Ovary (tissue), 9 donors: ENCODE data around the gene WNT8B. TPM values are rescaled to one million over a fixed set of nuclear protein-coding genes. Genes with fewer than 3 reads are reported as not detected.
A peak's percentile ranks its signal among the peaks of the same experiment; 100 is the strongest.

Source experiments
- DNase-seq, 5 donors: peaks; one replicate each; pipeline ENCODE4 v3.0.0-alpha.2; 2019 to 2020
- H3K27ac ChIP-seq, 2 donors: fragments of 200-600 bp; one replicate each; pipeline versions ENCODE4 v1.5.1 to v1.8.0; 2019 to 2022
- H3K27me3 ChIP-seq: fragments of 200-600 bp; one replicate; pipeline ENCODE4 v1.8.0; 2022
- H3K36me3 ChIP-seq: fragments of 200-600 bp; sonication (generic); one replicate; pipeline ENCODE4 v1.5.1; 2019
- H3K4me1 ChIP-seq: one replicate; pipeline ENCODE4 v1.8.1; 2013; ENCODE audit warnings: mild to moderate bottlenecking, moderate library complexity; ENCODE audit not compliant: insufficient read depth
- H3K4me3 ChIP-seq: fragments of 200-600 bp; sonication (generic); one replicate; pipeline ENCODE4 v1.5.1; 2017
- H3K9me3 ChIP-seq, 2 donors: fragments of 200-600 bp in 1 of 2; sonication (generic) in 1 of 2; one replicate each; pipeline versions ENCODE4 v1.5.1 to v1.8.1; 2013 to 2019; ENCODE audit warnings: mild to moderate bottlenecking in 1 of 2, moderate library complexity in 1 of 2
- EP300 ChIP-seq: sonication (generic); formaldehyde crosslinking; IDR thresholded peaks from one replicate; pipeline ENCODE4 v1.6.1; 2017; ENCODE audit warnings: antibody characterized with exemption
- POLR2A ChIP-seq: fragments of 450-650 bp; IDR thresholded peaks from one replicate; pipeline ENCODE4 v1.6.1; 2017; ENCODE audit warnings: antibody characterized with exemption, mild to moderate bottlenecking, moderate library complexity
- WGBS, 3 donors: extraction: QIAGEN DNeasy Blood & Tissue Kit in 1 of 3; methylation state at CpG; one replicate each; pipeline versions ENCODE4 v1.1.5 to v1.1.7; 2013 to 2017; 5-methylcytosine and 5-hydroxymethylcytosine counted together
- intact Hi-C, 4 donors: fragments of 100-400 bp; cut with DNase I; formaldehyde crosslinking; loops; one replicate each; pipeline versions ENCODE4 v1.11.0 to v1.15.1; 2022 to 2023
- polyA plus RNA-seq, 2 donors: library from polyadenylated mRNA; stranded (reverse); fragments of 200-250 nt in 1 of 2; fragments of 350-450 nt in 1 of 2; fragmentation: Illumina TruSeq in 1 of 2; extraction: RNeasy Lipid Tissue Mini Kit (QIAGEN cat#74804) in 1 of 2; gene quantifications; one replicate each; pipeline ENCODE4 v1.2.3, GENCODE V29; 2013 to 2014
- total RNA-seq, 7 donors: library from RNA; depleted of rRNA in 2 of 7; stranded (reverse); fragments of >200 nt in 2 of 7; fragmentation: NEBNext Ultra II Directional in 3 of 7; extraction: Animal tissue kit (Norgen Biotek cat#: 25700) in 3 of 7; gene quantifications; one replicate each; pipeline versions ENCODE4 v1.1.0 to v1.2.4, GENCODE V29; 2016 to 2023
- TF ChIP-seq, protein P1 (sequence below), 3 donors: fragments of 450-650 bp in 2 of 3; fragments of 200-600 bp in 1 of 3; IDR thresholded peaks; one replicate each; pipeline versions ENCODE4 v1.5.1 to v1.8.0; 2016 to 2022; ENCODE audit warnings: antibody characterized with exemption in 3 of 3, mild to moderate bottlenecking in 1 of 3
- donor health status: DM: no; HTN: no; CAD: no; lungs with moderate emphysema.
- donor health status: DM: no; HTN: no; CAD: no.
- donor health status: Bipolar disorder and iron deficiency.
- donor health status: DM: yes; HTN: yes; CAD: no.
- donor health status: DM: no; HTN: no; CAD: no.
- donor health status: DM: yes; HTN: yes; CAD: no.

WNT8B gene
- total and polyA plus RNA-seq, 9 donors = 0.06 to 0.36 (median 0.24) TPM; not detected in 5

- DNase-seq = no peak
- intact Hi-C loops = loop anchor here in 1 of 4 donors (10.0 kb wide), 1 partner anchor 219 kb away; no protein-coding TSS in a partner anchor
- Histone ChIP-seq H3K36me3 (no peaks in the 10 kb centered on the region), H3K27me3 (no peaks in the 10 kb centered on the region), H3K4me3 (no peak overlapping the region), H3K27ac (no peak overlapping the region), H3K9me3 (no peaks in the 10 kb centered on the region), H3K4me1 (peaks cover 7% of the 10 kb centered on the region)
- WGBS, 3 donors = 80 to 83% (median 80%) methylated on average over 6 of the region's 6 CpGs
- TF ChIP-seq POLR2A = no peak
- TF ChIP-seq, protein P1, sequence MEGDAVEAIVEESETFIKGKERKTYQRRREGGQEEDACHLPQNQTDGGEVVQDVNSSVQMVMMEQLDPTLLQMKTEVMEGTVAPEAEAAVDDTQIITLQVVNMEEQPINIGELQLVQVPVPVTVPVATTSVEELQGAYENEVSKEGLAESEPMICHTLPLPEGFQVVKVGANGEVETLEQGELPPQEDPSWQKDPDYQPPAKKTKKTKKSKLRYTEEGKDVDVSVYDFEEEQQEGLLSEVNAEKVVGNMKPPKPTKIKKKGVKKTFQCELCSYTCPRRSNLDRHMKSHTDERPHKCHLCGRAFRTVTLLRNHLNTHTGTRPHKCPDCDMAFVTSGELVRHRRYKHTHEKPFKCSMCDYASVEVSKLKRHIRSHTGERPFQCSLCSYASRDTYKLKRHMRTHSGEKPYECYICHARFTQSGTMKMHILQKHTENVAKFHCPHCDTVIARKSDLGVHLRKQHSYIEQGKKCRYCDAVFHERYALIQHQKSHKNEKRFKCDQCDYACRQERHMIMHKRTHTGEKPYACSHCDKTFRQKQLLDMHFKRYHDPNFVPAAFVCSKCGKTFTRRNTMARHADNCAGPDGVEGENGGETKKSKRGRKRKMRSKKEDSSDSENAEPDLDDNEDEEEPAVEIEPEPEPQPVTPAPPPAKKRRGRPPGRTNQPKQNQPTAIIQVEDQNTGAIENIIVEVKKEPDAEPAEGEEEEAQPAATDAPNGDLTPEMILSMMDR (IDR thresholded peaks at IDR 0.05) = no peak
- TF ChIP-seq EP300 = no peak
Measured at GRCh38 chr10:100524206-100524605, 61.4 kb downstream of the WNT8B start.

DNA sequence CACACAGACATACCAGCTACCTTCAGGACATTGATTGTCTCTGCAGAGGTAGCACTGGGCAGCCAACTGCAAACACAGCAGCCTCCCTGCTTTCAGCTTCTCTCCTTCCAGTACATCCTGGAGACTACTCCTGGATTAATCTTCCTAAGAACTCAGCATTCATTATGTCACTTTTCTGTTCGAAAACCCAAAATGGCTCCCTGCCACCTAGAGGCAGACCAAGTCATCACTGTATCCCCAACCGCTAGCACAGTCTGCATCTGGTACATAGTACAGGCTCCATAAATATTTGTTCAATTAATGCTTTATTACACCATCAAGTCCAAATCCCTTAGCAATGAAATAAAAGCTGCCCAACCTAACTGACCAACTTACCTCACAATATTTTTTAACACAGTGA is 61.8 kb downstream of the WNT8B start:
- no peaks in the 10 kb centered on the region for H3K36me3 ChIP-seq
- intact Hi-C loops = loop anchor here in 1 of 4 donors (10.0 kb wide), 1 partner anchor 220 kb away; no protein-coding TSS in a partner anchor
- TF ChIP-seq, protein P1 (IDR thresholded peaks at IDR 0.05) = no peak
- TF ChIP-seq POLR2A = no peak

DNA sequence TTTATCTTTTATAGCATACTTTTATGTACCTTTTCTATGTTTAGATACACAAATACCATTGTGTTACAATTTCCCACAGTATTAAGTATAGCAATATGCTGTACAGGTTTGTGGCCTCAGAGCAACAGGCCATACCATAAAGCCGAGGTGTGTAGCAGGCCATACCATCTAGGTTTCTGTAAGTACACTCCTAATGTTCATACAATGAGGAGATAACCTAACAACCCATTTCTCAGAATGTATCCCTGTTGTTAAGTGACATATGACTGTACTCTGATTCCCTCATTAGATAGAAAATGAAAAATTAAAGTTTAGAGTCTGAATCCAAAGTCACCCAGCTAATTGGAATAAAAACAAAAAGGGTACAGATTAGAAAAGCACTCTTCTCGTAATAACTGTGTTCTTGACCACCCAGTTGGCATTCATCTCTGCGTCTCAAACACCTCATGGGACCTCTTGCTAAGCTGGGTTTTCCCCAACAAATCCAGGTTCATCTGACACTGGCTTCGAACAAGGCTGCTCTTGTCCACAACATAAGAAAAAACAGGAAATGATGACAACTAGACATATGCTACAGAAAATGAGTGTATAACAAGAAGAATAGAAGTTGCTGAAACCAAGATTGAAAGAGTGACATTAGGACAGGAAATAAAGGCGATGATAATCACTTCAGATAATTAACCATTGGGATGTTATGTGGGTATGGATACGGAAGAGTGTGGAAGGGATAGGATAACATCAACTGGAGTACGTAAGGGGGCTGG is 65.5 kb downstream of the WNT8B start:
- H3K27me3 ChIP-seq = no peaks in the 10 kb centered on the region
- intact Hi-C loops = loop anchor here in 1 of 4 donors (10.0 kb wide), 1 partner anchor 224 kb away; no protein-coding TSS in a partner anchor
- H3K4me1 ChIP-seq = peaks cover 6% of the 10 kb centered on the region
- peak overlapping the region in 1 of 2 donors; percentile 71 for H3K27ac ChIP-seq
- DNase-seq = no peak
- TF ChIP-seq POLR2A (no peak), EP300 (no peak)
- TF ChIP-seq, protein P1 (IDR thresholded peaks at IDR 0.05) = no peak
- H3K9me3 ChIP-seq = no peaks in the 10 kb centered on the region
- 50 to 57% (median 52%) methylated on average over 7 of the region's 7 CpGs for WGBS, 3 donors
- peak overlapping the region; percentile 75 for H3K4me3 ChIP-seq
- no peaks in the 10 kb centered on the region for H3K36me3 ChIP-seq

More for the DNA sequence above, 61.8 kb downstream of the WNT8B start:
- 73 to 88% (median 81%) methylated on average over 2 of the region's 2 CpGs for WGBS, 3 donors
- no peak overlapping the region for H3K4me3 ChIP-seq
- no peaks in the 10 kb centered on the region for H3K27me3 ChIP-seq
- DNase-seq = no peak
- H3K4me1 ChIP-seq = peaks cover 3% of the 10 kb centered on the region
- H3K9me3 ChIP-seq = no peaks in the 10 kb centered on the region
- H3K27ac ChIP-seq = no peak overlapping the region

DNA sequence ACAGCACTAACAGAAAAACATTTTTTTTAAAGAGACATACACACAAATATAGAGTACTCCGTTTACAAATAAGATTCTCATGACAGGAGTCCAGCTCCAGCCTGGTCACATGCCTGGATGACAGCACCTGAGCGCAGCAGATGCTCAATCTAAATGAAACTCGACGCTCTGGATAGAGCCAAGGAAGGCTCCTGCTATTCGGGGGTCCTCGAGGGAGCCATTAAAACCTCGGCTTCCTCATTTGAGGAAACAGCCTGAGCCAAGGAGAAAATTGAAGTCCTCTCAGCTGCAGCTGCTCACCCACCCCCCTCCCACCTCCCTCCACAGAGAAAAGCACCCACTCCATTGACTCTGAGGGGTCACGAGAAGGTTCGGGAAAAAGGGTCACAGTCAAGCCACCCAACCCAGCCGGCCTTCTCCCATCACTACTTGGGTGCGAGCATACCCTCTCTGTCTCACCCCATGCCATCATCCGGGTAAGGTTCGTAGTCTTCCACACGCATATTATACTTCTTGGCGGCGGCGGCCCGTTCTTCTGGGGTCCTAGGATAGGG is 66.2 kb downstream of the WNT8B start:
- WGBS, 3 donors = 0 to 1% (median 1%) methylated on average over 18 of the region's 18 CpGs
- peak overlapping the region; percentile 66 to 71 for H3K27ac ChIP-seq

More for the DNA sequence above, 66.2 kb downstream of the WNT8B start:
- H3K36me3 ChIP-seq = no peaks in the 10 kb centered on the region
- DNase-seq = no peak
- no peaks in the 10 kb centered on the region for H3K9me3 ChIP-seq
- peak overlapping the region; percentile 75 for H3K4me3 ChIP-seq
- TF ChIP-seq, protein P1 (IDR thresholded peaks at IDR 0.05) = no peak
- no peak for TF ChIP-seq POLR2A
- no peak for TF ChIP-seq EP300
- peaks cover 6% of the 10 kb centered on the region for H3K4me1 ChIP-seq
- H3K27me3 ChIP-seq = no peaks in the 10 kb centered on the region
- intact Hi-C loops = loop anchor here in 1 of 4 donors (10.0 kb wide), 1 partner anchor 224 kb away; no protein-coding TSS in a partner anchor
